NT2/D1 (cell line): ENCODE results near the gene PACS1.

Source experiments
- SUZ12 ChIP-seq: IDR thresholded peaks from 2 replicates; pipeline ENCODE4 v1.6.1; 2011; ENCODE audit not compliant: insufficient read length, insufficient read depth; ENCODE audit errors: extremely low read depth
- YY1 ChIP-seq: IDR thresholded peaks from 2 replicates; pipeline ENCODE4 v1.6.1; 2011; ENCODE audit not compliant: insufficient read length, insufficient read depth
- ZNF274 ChIP-seq: IDR thresholded peaks from 2 replicates; pipeline ENCODE4 v1.6.1; 2011; ENCODE audit warnings: mild to moderate bottlenecking, low read depth, low read length

DNA sequence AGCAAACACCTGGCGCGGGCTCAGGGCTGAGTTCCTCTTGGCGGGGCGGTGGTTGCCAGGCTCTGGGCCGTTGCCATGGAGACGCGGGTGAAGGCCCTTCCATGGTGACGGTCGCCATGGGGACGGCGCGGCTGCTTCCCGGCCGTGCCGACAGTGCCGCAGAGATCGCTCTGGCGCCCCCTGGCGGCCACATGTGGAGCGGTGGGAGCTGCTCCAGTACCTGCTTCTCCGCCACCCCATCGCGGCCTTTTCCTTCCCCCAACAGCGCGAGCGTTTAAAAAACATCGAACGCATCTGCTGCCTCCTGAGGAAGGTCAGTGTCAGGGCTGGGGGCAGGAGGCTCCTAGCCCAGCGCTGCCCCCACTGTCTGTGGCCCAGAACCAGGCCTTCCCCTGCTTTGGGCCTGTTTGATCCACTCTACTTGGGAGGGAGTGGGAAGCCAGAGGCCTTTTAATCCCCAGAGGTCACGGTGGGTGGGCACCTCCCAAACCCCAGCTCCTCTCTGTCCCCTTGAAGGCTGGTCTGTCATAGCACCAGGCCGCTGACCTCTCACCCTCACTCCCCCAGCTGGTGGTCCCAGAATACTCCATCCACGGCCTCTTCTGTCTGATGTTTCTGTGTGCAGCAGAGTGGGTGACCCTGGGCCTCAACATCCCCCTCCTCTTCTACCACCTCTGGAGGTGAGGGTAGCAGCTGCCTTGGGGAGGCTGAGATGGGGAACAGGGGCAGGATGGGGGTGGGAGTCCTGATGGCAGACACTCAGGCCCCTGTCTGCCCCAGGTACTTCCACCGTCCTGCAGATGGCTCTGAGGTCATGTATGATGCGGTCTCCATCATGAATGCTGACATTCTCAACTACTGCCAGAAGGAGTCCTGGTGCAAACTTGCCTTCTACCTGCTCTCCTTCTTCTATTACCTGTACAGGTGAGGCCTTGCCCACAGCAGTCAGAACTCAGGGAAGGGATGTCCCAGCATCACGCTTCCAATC is 212.7 kb downstream of the PACS1 start:
- TF ChIP-seq ZNF274 (no peak), SUZ12 (no peak), YY1 (no peak)
